ENCODE results near the gene NR2E1. TPM values are rescaled to one million over a fixed set of nuclear protein-coding genes. Genes with fewer than 3 reads are reported as not detected.

NR2E1 gene
- total and polyA plus RNA-seq, 2 of the 4 experiments (the other 2 are of a cell fraction) = not detected

GRCh38 chr6:108161724-108162282 lies 4.0 kb upstream of the NR2E1 start:
- H2BK15ac ChIP-seq (ENCODE audit: low read depth, low read length) = no peak overlapping the region
- no peak overlapping the region for H3K56ac ChIP-seq (ENCODE audit: extremely low read depth, insufficient read depth, low read length)
- peaks cover 93% of the 10 kb centered on the region for H3K27me3 ChIP-seq (ENCODE audit: control insufficient read depth, insufficient read depth, low read length)
- H2AK9ac ChIP-seq (replicated peaks; ENCODE audit: low read depth, low read length, poor library complexity) = no peak overlapping the region
- no peak overlapping the region for H3K9ac ChIP-seq (ENCODE audit: low read depth, low read length)
- H3K9me1 ChIP-seq (ENCODE audit: insufficient read depth, low read length) = no peaks in the 10 kb centered on the region; the same call in 1 of the 2 replicates
- H3K36me3 ChIP-seq (ENCODE audit: control insufficient read depth, insufficient read depth, low read length) = no peaks in the 10 kb centered on the region
- H2BK20ac ChIP-seq (ENCODE audit: low read depth, low read length) = no peak overlapping the region
- H2AK5ac ChIP-seq (ENCODE audit: low read depth, low read length) = no peak overlapping the region
- no peak for ATAC-seq (ENCODE audit: low read depth)
- no peak overlapping the region for H3K4me2 ChIP-seq (ENCODE audit: low read depth, low read length)
- intact Hi-C loops (cut with micrococcal nuclease) = no loop called here
- no peaks in the 10 kb centered on the region; the same call in 1 of the 2 replicates for H4K20me1 ChIP-seq (ENCODE audit: insufficient read depth, low read length)
- H3K23ac ChIP-seq (ENCODE audit: low read depth, low read length) = no peak overlapping the region
- no peak overlapping the region for H2BK120ac ChIP-seq (ENCODE audit: low read depth, low read length)
- H3K4ac ChIP-seq (ENCODE audit: low read depth, low read length) = no peak overlapping the region
- peaks cover 10% of the 10 kb centered on the region for H3K9me3 ChIP-seq (ENCODE audit: control insufficient read depth, insufficient read depth, low read length)
- H4K5ac ChIP-seq (ENCODE audit: low read depth, low read length) = no peak overlapping the region
- no peaks in the 10 kb centered on the region; the same call in 1 of the 2 replicates for H3K4me1 ChIP-seq (ENCODE audit: control insufficient read depth, insufficient read depth, low read length)
- no peak overlapping the region for H2BK5ac ChIP-seq (ENCODE audit: low read depth, low read length, poor library complexity, severe bottlenecking)
- H4K8ac ChIP-seq (ENCODE audit: low read depth in 2 of 2, low read length in 2 of 2) = no peak overlapping the region
- no peak overlapping the region for H3K27ac ChIP-seq (ENCODE audit: insufficient read depth, low read length)
- no peak for DNase-seq
- in situ Hi-C loops (cut with MboI; ENCODE audit: low sequenced_read_pairs) = no loop called here
- TF ChIP-seq RCOR1 (IDR thresholded peaks at IDR 0.05; ENCODE audit: insufficient replicate concordance, low read length) (no peak), RFX5 (IDR thresholded peaks at IDR 0.05; ENCODE audit: low read depth, low read length) (no peak), MAZ (IDR thresholded peaks at IDR 0.05; ENCODE audit: borderline replicate concordance, low read depth, low read length) (no peak), POLR2A (IDR thresholded peaks at IDR 0.05; ENCODE audit: low read depth, low read length) (no peak)
- CTCF ChIA-PET = no interaction called here
- BruUV-seq (replicated peaks) = no TSS peak
- no peak overlapping the region for H3K14ac ChIP-seq (replicated peaks; ENCODE audit: low read depth, low read length)
- no CpG with 5 or more reads among the region's 3 CpGs for WGBS, 2 experiments (ENCODE audit: extremely low coverage in 2 of 2, insufficient read length in 1 of 2)
- no peaks in the 10 kb centered on the region for H3K79me1 ChIP-seq (ENCODE audit: low read depth in 1 of 2, low read length in 2 of 2)
- H3K18ac ChIP-seq (ENCODE audit: low read depth, low read length) = no peak overlapping the region
- H2AFZ ChIP-seq (replicated peaks; ENCODE audit: low read length, poor library complexity) = no peak overlapping the region
- H4K91ac ChIP-seq (ENCODE audit: insufficient read depth, low read depth, low read length) = no peak overlapping the region
- dilution Hi-C loops (cut with HindIII; ENCODE audit: low sequenced_read_pairs, unreplicated experiment) = no loop called here
- no peak overlapping the region for H3K4me3 ChIP-seq (ENCODE audit: insufficient read depth, low read depth, low read length)
- POLR2A ChIA-PET (ENCODE audit: unreplicated experiment) = no interaction called here

Data from IMR-90 (cell line).